Lower leg skin (tissue), 4 donors: ENCODE measurements around the gene UBXN7. TPM values are rescaled to one million over a fixed set of nuclear protein-coding genes. Genes with fewer than 3 reads are reported as not detected.

Experiments
- DNase-seq, 2 donors: peaks; one replicate each; pipeline ENCODE4 v3.0.0-alpha.2; 2019; ENCODE audit warnings: low spot score in 2 of 2
- H3K4me3 ChIP-seq: fragments of 200-600 bp; sonication (generic); 2 replicates; pipeline ENCODE4 v1.5.1; 2017; ENCODE audit warnings: mild to moderate bottlenecking, low read depth; ENCODE audit not compliant: poor library complexity, severe bottlenecking
- CTCF ChIP-seq, 3 donors: fragments of 450-650 bp; IDR thresholded peaks; one replicate each; pipeline ENCODE4 v1.5.1; 2016; ENCODE audit warnings: antibody characterized with exemption in 3 of 3, mild to moderate bottlenecking in 3 of 3, moderate library complexity in 2 of 3
- POLR2A ChIP-seq, 2 donors: fragments of 450-650 bp; IDR thresholded peaks; one replicate each; pipeline ENCODE4 v1.6.1; 2016 to 2017; ENCODE audit warnings: antibody characterized with exemption in 2 of 2, mild to moderate bottlenecking in 1 of 2, moderate library complexity in 1 of 2
- WGBS, 2 donors: methylation state at CpG; one replicate each; pipeline ENCODE4 v1.1.5; 2018; 5-methylcytosine and 5-hydroxymethylcytosine counted together
- intact Hi-C: fragments of 100-400 bp; cut with DNase I; formaldehyde crosslinking; loops from one replicate; pipeline ENCODE4 v1.15.0; 2023; ENCODE audit warnings: low total_unique reads
- total RNA-seq, 4 donors: library from RNA; depleted of rRNA; stranded (reverse); fragments of >200 nt; gene quantifications; one replicate each; pipeline ENCODE4 v1.1.0, GENCODE V29; 2016

UBXN7 gene
- total RNA-seq, 4 donors from 2014 or later: 20.5 to 30.4 (median 28.0) TPM

GRCh38 chr3:196340466-196340865, 91.8 kb downstream of the UBXN7 start:
- WGBS, 2 donors: 62 to 72% methylated on average over 2 of the region's 2 CpGs
- TF ChIP-seq POLR2A (IDR thresholded peaks at IDR 0.05) (no peak), CTCF (IDR thresholded peaks at IDR 0.05) (no peak)
- intact Hi-C loops: no loop called here

GRCh38 chr3:196339493-196340254, 92.6 kb downstream of the UBXN7 start:
- intact Hi-C loops: no loop called here
- WGBS, 2 donors: 87 to 88% methylated on average over 21 of the region's 21 CpGs
- no peak overlapping the region for H3K4me3 ChIP-seq
- TF ChIP-seq POLR2A (IDR thresholded peaks at IDR 0.05) (no peak), CTCF (IDR thresholded peaks at IDR 0.05) (no peak)
- no peak for DNase-seq

More at GRCh38 chr3:196340466-196340865, 91.8 kb downstream of the UBXN7 start:
- no peak for DNase-seq
- no peak overlapping the region for H3K4me3 ChIP-seq

GRCh38 chr3:196339044-196339443, 93.2 kb downstream of the UBXN7 start:
- 89 to 96% methylated on average over 6 of the region's 6 CpGs for whole genome bisulfite sequencing, 2 donors
- no peak overlapping the region for H3K4me3 ChIP-seq
- TF ChIP-seq CTCF (IDR thresholded peaks at IDR 0.05) (no peak), POLR2A (IDR thresholded peaks at IDR 0.05) (no peak)
- DNase-seq: no peak
- intact Hi-C loops: no loop called here

- intact Hi-C loops: no loop called here
Measured at GRCh38 chr3:196336319-196337145, 95.7 kb downstream of the UBXN7 start.

GRCh38 chr3:196335503-196335948, 96.7 kb downstream of the UBXN7 start:
- H3K4me3 ChIP-seq: no peak overlapping the region
- intact Hi-C loops: no loop called here
- 48 to 61% methylated on average over 12 of the region's 12 CpGs for WGBS, 2 donors
- DNase-seq: no peak
- TF ChIP-seq CTCF (IDR thresholded peaks at IDR 0.05): no peak
- no peak for TF ChIP-seq POLR2A (IDR thresholded peaks at IDR 0.05)

More at GRCh38 chr3:196336319-196337145, 95.7 kb downstream of the UBXN7 start:
- no peak for DNase-seq
- no peak overlapping the region for H3K4me3 ChIP-seq
- 83 to 85% methylated on average over 17 of the region's 17 CpGs for WGBS, 2 donors
- TF ChIP-seq CTCF (IDR thresholded peaks at IDR 0.05): no peak
- no peak for TF ChIP-seq POLR2A (IDR thresholded peaks at IDR 0.05)
